PFSK-1 (cell line): ENCODE data around the gene DENND2A.

Source experiments
- FOXP2 ChIP-seq: optimal IDR thresholded peaks from 2 replicates; pipeline ENCODE3; 2011; ENCODE audit warnings: borderline replicate concordance, control low read depth, inconsistent platforms; ENCODE audit not compliant: insufficient read depth; ENCODE audit errors: extremely low read length, extremely low read depth
- POLR2AphosphoS5 ChIP-seq: IDR thresholded peaks from 2 replicates; pipeline ENCODE4 v1.6.1; 2012; ENCODE audit warnings: low read depth, mild to moderate bottlenecking, control low read depth, low read length, moderate library complexity
- SIN3A ChIP-seq: IDR thresholded peaks from 2 replicates; pipeline ENCODE4 v1.6.1; 2012; ENCODE audit warnings: mild to moderate bottlenecking, low read length, moderate library complexity, borderline replicate concordance; ENCODE audit not compliant: insufficient read depth
- TAF1 ChIP-seq: IDR thresholded peaks from 2 replicates; pipeline ENCODE4 v1.6.1; 2012; ENCODE audit warnings: low read length, control low read depth, borderline replicate concordance; ENCODE audit not compliant: insufficient read depth
- TF ChIP-seq, protein P1 (sequence below), 2 experiments: IDR thresholded peaks; 2 replicates each; pipeline versions ENCODE4 v1.6.1 to v1.8.0; 2011 to 2012; ENCODE audit warnings: low read depth in 2 of 2, low read length in 2 of 2, control low read depth in 1 of 2, inconsistent platforms in 1 of 2, mild to moderate bottlenecking in 1 of 2, moderate library complexity in 1 of 2; ENCODE audit not compliant: insufficient read depth in 1 of 2

Gene DENND2A

GRCh38 chr7:140649556-140650205, 9.1 kb upstream of the DENND2A start:
- TF ChIP-seq TAF1 = no peak
- no peak for TF ChIP-seq SIN3A
- TF ChIP-seq FOXP2 = no peak
- TF ChIP-seq, protein P1, sequence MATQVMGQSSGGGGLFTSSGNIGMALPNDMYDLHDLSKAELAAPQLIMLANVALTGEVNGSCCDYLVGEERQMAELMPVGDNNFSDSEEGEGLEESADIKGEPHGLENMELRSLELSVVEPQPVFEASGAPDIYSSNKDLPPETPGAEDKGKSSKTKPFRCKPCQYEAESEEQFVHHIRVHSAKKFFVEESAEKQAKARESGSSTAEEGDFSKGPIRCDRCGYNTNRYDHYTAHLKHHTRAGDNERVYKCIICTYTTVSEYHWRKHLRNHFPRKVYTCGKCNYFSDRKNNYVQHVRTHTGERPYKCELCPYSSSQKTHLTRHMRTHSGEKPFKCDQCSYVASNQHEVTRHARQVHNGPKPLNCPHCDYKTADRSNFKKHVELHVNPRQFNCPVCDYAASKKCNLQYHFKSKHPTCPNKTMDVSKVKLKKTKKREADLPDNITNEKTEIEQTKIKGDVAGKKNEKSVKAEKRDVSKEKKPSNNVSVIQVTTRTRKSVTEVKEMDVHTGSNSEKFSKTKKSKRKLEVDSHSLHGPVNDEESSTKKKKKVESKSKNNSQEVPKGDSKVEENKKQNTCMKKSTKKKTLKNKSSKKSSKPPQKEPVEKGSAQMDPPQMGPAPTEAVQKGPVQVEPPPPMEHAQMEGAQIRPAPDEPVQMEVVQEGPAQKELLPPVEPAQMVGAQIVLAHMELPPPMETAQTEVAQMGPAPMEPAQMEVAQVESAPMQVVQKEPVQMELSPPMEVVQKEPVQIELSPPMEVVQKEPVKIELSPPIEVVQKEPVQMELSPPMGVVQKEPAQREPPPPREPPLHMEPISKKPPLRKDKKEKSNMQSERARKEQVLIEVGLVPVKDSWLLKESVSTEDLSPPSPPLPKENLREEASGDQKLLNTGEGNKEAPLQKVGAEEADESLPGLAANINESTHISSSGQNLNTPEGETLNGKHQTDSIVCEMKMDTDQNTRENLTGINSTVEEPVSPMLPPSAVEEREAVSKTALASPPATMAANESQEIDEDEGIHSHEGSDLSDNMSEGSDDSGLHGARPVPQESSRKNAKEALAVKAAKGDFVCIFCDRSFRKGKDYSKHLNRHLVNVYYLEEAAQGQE (IDR thresholded peaks at IDR 0.05; ENCODE audit: insufficient read depth in 1 of 2, low read depth in 2 of 2, low read length in 2 of 2) = no peak
- TF ChIP-seq POLR2AphosphoS5 = no peak

- TF ChIP-seq, protein P1 (IDR thresholded peaks at IDR 0.05; ENCODE audit: insufficient read depth in 1 of 2, low read depth in 2 of 2, low read length in 2 of 2) = no peak
- TF ChIP-seq FOXP2 (no peak), TAF1 (no peak), SIN3A (no peak), POLR2AphosphoS5 (no peak)
These were observed 6.5 kb upstream of the DENND2A start for GRCh38 chr7:140646931-140647647.

DNA sequence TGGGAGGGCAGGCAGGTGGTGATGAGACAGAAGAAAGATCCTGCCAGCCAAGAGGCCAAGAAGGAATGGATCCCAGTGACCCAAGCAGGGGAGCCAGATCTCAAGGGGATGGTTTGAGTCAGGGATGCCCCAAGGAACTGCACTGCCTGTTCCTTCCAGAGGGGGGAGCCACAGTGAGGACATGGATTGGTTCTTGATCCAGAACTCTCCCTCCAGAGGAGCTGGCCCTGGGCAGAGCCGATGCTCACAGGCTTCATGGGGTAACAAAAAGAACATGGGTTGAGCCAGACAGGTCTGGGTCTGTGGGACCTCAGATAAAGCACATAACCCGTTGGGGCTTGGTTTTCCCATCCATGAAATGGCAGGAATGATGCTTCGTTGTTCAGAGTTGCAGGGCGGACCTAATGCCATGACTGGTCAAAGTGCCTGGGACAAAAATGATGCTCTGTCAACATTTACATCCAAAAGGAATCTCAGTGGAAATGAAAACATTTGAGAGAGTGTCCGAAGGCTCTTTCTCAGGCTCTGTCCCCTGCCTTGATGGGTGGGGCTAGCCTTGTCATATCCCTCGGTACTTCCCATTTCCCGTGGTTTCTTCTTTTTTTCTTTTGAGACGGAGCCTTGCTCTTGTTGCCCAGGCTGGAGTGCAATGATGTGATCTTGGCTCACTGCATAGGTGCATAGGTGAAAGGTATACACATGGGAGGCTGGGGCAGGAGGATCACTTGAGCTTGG, 4.7 kb upstream of the DENND2A start:
- TF ChIP-seq TAF1 = no peak
- TF ChIP-seq FOXP2 = no peak
- TF ChIP-seq, protein P1 (IDR thresholded peaks at IDR 0.05; ENCODE audit: insufficient read depth in 1 of 2, low read depth in 2 of 2, low read length in 2 of 2) = no peak
- no peak for TF ChIP-seq POLR2AphosphoS5
- TF ChIP-seq SIN3A = no peak

DNA sequence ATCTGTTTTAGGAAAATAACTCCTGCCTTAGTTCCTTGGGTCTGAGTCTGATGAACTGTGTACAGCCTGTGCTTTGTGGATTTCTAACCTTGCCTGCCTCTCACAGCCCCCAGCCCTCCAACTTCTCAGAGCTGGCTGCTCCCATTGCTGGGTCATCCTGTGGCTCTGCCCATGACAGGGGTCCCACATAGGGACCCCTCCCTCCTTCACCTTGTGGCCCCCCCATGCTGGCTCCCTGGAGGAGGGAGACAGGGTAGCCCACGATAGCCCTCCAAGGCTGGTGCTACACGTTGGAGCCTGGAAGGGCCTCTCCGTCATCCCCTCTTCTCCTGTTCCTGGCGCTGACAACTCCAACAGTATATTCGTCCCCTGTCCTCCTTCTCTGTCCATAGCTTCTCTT, 2.8 kb upstream of the DENND2A start:
- TF ChIP-seq FOXP2 (no peak), TAF1 (no peak), SIN3A (no peak), POLR2AphosphoS5 (no peak)
- TF ChIP-seq, protein P1 (IDR thresholded peaks at IDR 0.05; ENCODE audit: insufficient read depth in 1 of 2, low read depth in 2 of 2, low read length in 2 of 2) = no peak
